Gastrocnemius medialis (tissue), 4 donors: ENCODE data around the gene IL9. TPM values are rescaled to one million over a fixed set of nuclear protein-coding genes. Genes with fewer than 3 reads are reported as not detected.
"Not testable (repeated sequence)": the region's sequence is repeated elsewhere in the genome, so short reads cannot be mapped to it uniquely, and the experiment has no call there.

Experiments
- ATAC-seq, 2 donors: fragments of 150-250 bp; one replicate each; pipeline ENCODE4 v1.9.1; 2016
- DNase-seq, 2 donors: peaks; one replicate each; pipeline ENCODE4 v3.0.0-alpha.2; 2019
- H3K27ac ChIP-seq, 4 donors: fragments of 200-600 bp; sonication (generic); 1 replicate in 1 of 4; 2 replicates in 3 of 4; pipeline ENCODE4 v1.5.1; 2016 to 2018; ENCODE audit warnings: mild to moderate bottlenecking in 2 of 4, moderate library complexity in 1 of 4
- H3K27me3 ChIP-seq, 3 donors: fragments of 200-600 bp; sonication (generic) in 2 of 3; 1 replicate in 1 of 3; 2 replicates in 2 of 3; pipeline versions ENCODE4 v1.5.1 to v1.6.0; 2016 to 2019; ENCODE audit warnings: mild to moderate bottlenecking in 1 of 3, moderate library complexity in 1 of 3
- H3K36me3 ChIP-seq, 2 donors: fragments of 200-600 bp; sonication (generic) in 1 of 2; one replicate each; pipeline ENCODE4 v1.5.1; 2017 to 2018
- H3K4me1 ChIP-seq, 2 donors: fragments of 200-600 bp; sonication (generic) in 1 of 2; one replicate each; pipeline ENCODE4 v1.5.1; 2016 to 2017; ENCODE audit warnings: mild to moderate bottlenecking in 2 of 2
- H3K4me3 ChIP-seq, 4 donors: fragments of 200-600 bp; sonication (generic) in 3 of 4; 1 replicate in 1 of 4; 2 replicates in 3 of 4; pipeline ENCODE4 v1.5.1; 2016 to 2019; ENCODE audit warnings: mild to moderate bottlenecking in 2 of 4
- H3K9me3 ChIP-seq, 3 donors: fragments of 200-600 bp; sonication (generic) in 2 of 3; 1 replicate in 1 of 3; 2 replicates in 2 of 3; pipeline ENCODE4 v1.5.1; 2016 to 2019
- POLR2A ChIP-seq, 2 donors: fragments of 450-650 bp; IDR thresholded peaks; one replicate each; pipeline ENCODE4 v1.6.1; 2017; ENCODE audit warnings: antibody characterized with exemption in 2 of 2, mild to moderate bottlenecking in 2 of 2, moderate library complexity in 2 of 2
- in situ Hi-C, 4 donors: fragments of 200-750 bp; cut with MboI; loops; one replicate each; pipeline versions ENCODE4 v1.15.0 to v1.8.0; 2017; ENCODE audit warnings: low sequenced_read_pairs in 4 of 4
- intact Hi-C: fragments of 100-400 bp; cut with DNase I; formaldehyde crosslinking; loops from one replicate; pipeline ENCODE4 v1.15.1; 2023; ENCODE audit warnings: low total_unique reads
- total RNA-seq, 4 donors: library from RNA; depleted of rRNA; stranded (reverse); fragments of >200 nt; gene quantifications; one replicate each; pipeline versions ENCODE4 v1.1.0 to v1.2.3, GENCODE V29; 2016
- TF ChIP-seq, protein P1 (sequence below), 5 experiments: fragments of 450-650 bp in 3 of 5; fragments of 200-600 bp in 2 of 5; sonication (generic) in 2 of 5; IDR thresholded peaks in 4 of 5; conservative IDR thresholded peaks in 1 of 5; 1 replicate in 4 of 5; 2 replicates in 1 of 5; pipeline ENCODE4 v1.5.1; 2016 to 2019; ENCODE audit warnings: antibody characterized with exemption in 5 of 5, mild to moderate bottlenecking in 3 of 5, moderate library complexity in 3 of 5

The IL9 gene
- total RNA-seq, 4 donors from 2014 or later = not detected

DNA sequence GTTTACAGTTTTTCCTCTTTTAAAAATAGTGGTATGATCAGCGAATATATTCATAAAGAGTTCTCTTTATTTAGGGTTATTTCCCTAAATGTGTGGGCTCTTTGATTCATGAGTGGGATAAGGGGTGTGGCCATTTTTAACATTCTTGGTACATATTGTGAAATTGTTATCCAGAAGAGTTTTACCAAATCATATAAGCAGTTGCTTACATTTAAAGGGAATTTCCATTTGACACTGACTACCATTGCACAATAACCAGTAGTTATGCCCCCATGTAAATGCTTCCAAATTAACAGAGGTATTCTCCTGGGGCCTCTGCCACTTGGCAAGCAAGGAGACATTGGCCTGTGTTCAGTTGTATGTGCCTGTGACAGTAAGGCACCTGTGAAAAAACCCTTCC, 34.0 kb downstream of the IL9 start:
- in situ Hi-C loops = no loop called here
- ATAC-seq = no peak
- intact Hi-C loops = loop anchor here (10.0 kb wide), 1 partner anchor 1613 kb away; no protein-coding TSS in a partner anchor

DNA sequence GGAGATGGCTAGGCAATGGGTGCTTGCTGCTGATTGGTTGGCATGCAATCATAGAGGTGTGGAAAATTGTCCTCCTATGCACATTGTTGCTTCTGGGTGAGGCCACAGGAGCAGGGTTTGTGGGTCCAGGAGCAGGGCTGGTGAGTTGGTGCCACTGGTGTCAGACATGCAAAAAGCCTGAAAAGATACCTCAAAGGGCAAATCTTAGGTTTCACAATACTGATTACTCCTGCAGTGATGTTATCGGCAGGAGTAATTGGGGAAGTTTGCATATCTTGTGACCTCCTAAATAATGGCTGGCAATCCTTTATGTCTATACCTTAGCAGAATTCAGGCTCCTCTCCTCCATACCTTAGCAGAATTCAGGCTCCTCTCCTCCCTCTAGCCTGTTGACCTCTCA, 36.0 kb downstream of the IL9 start:
- no peak overlapping the region for H3K4me3 ChIP-seq
- in situ Hi-C loops = no loop called here
- no peaks in the 10 kb centered on the region for H3K4me1 ChIP-seq

More for the DNA sequence above, 34.0 kb downstream of the IL9 start:
- Histone ChIP-seq H3K36me3 (no peaks in the 10 kb centered on the region), H3K4me3 (no peak overlapping the region), H3K27ac (no peak overlapping the region), H3K9me3 (no peaks in the 10 kb centered on the region), H3K4me1 (no peaks in the 10 kb centered on the region), H3K27me3 (no peaks in the 10 kb centered on the region)
- no peak for TF ChIP-seq POLR2A (IDR thresholded peaks at IDR 0.05)
- TF ChIP-seq, protein P1, sequence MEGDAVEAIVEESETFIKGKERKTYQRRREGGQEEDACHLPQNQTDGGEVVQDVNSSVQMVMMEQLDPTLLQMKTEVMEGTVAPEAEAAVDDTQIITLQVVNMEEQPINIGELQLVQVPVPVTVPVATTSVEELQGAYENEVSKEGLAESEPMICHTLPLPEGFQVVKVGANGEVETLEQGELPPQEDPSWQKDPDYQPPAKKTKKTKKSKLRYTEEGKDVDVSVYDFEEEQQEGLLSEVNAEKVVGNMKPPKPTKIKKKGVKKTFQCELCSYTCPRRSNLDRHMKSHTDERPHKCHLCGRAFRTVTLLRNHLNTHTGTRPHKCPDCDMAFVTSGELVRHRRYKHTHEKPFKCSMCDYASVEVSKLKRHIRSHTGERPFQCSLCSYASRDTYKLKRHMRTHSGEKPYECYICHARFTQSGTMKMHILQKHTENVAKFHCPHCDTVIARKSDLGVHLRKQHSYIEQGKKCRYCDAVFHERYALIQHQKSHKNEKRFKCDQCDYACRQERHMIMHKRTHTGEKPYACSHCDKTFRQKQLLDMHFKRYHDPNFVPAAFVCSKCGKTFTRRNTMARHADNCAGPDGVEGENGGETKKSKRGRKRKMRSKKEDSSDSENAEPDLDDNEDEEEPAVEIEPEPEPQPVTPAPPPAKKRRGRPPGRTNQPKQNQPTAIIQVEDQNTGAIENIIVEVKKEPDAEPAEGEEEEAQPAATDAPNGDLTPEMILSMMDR (IDR thresholded peaks at IDR 0.05 in 4 of 5, conservative IDR thresholded peaks at IDR 0.05 in 1 of 5) = no peak
- DNase-seq = no peak

DNA sequence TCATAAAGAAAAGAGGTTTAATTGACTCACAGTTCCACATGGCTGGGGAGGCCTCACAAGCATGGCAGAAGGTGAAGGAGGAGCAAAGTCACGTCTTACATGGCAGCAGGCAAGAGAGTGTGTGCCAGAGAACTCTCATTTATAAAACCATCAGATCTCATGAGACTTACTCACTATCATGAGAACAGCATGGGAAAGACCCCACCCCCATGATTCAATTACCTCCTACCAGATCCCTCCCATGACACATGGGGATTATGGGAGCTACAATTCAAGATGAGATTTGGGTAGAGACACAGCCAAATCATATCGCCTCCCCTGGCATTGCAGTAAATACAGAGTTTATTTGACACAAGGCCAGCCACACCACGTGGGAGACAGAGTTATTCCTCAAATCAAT, 36.5 kb downstream of the IL9 start:
- H3K36me3 ChIP-seq, in situ Hi-C loops: not testable (repeated sequence)

More for the DNA sequence above, 36.0 kb downstream of the IL9 start:
- TF ChIP-seq, protein P1 (IDR thresholded peaks at IDR 0.05 in 4 of 5, conservative IDR thresholded peaks at IDR 0.05 in 1 of 5) = no peak
- no peak for TF ChIP-seq POLR2A (IDR thresholded peaks at IDR 0.05)
- Histone ChIP-seq H3K9me3 (no peaks in the 10 kb centered on the region), H3K27ac (no peak overlapping the region), H3K36me3 (no peaks in the 10 kb centered on the region), H3K27me3 (no peaks in the 10 kb centered on the region)
- intact Hi-C loops = loop anchor here (10.0 kb wide), 1 partner anchor 1615 kb away; no protein-coding TSS in a partner anchor
- ATAC-seq (no peak), DNase-seq (no peak)

DNA sequence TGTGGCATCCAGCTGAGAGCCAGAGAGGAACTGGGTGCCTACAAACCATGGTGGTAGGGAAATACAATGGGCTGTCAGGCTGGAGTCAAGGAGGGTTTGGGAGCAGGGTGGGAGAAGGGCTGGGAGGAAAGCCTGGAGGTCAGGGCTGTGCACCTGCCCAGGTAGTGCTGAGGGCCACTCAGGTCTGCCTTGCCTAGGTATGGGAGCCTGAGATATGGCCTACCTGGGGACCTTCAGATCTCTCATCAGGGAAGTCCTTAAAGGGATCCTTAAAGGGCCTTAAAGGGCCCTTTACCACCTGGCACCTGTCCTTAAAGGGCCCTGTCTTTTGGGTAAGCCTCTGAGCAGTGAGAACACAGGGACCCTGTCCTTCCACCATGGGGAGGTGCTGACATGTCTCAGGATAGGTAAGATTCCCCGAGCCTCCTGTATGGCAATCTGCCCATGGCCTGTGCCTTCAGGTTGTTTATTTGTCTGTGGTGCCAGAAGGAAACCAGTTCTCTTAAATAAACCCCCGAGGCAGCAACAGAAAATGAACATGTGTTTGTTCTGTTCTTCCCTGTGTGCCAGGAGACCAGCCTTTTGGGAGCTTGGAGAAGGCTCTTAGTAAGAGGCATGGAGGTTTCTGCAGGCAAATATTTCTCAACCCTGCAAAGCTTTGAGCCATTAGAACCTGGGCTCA, 37.9 kb downstream of the IL9 start:
- DNase-seq (no peak), ATAC-seq (no peak)
- no peak overlapping the region for H3K27ac ChIP-seq
- H3K9me3 ChIP-seq = no peaks in the 10 kb centered on the region
- intact Hi-C loops = no loop called here
- H3K4me3 ChIP-seq = no peak overlapping the region
- H3K36me3 ChIP-seq = no peaks in the 10 kb centered on the region
- no peaks in the 10 kb centered on the region for H3K4me1 ChIP-seq
- in situ Hi-C loops = no loop called here
- TF ChIP-seq POLR2A (IDR thresholded peaks at IDR 0.05) = no peak
- TF ChIP-seq, protein P1 (IDR thresholded peaks at IDR 0.05 in 4 of 5, conservative IDR thresholded peaks at IDR 0.05 in 1 of 5) = no peak
- no peaks in the 10 kb centered on the region for H3K27me3 ChIP-seq

More for the DNA sequence above, 36.5 kb downstream of the IL9 start:
- H3K9me3 ChIP-seq, ATAC-seq, H3K27me3 ChIP-seq, DNase-seq, H3K4me1 ChIP-seq, intact Hi-C loops, H3K27ac ChIP-seq, H3K4me3 ChIP-seq: not testable (repeated sequence)

DNA sequence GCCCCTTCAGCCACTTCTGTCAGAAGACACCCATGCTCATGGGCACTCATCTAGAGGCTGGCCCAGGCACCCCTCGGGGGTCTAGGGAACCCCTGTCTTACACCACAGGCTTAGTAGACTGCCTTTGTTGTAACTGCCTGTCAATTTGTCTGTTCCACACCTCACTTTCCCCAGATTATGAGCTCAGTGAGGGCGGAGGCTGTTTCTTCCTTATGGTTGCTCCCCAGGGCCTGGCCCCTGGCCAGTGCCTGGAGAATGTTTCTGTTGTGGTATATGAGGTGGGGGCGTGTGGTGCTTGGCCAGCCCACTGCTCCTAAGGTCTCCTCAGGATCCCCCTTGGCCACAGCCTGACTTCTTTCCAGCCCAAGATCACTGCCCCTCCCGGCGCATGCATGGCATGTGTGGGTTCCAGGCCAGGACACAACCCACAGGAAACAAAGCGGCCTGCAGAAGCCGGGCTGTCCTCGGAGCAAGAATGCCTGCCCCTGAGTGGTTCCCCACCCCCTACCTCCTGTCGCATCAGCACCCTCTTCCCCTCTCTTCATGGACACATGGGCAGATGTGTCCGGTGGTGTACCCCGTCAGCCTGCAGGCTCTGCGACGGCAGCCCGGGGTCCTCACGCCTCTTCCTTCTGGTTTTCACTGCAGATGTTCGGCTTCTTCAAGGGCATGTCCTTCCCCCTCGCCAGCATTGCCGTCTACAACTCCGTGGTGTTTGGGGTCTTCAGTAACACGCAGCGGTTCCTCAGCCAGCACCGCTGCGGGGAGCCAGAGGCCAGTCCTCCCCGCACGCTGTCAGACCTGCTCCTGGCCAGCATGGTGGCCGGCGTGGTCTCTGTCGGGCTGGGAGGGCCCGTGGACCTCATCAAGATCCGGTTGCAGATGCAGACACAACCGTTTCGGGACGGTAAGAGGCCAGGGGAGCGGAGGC, 43.5 kb downstream of the IL9 start:
- intact Hi-C loops = no loop called here
- H3K4me3 ChIP-seq = no peak overlapping the region
- TF ChIP-seq POLR2A (IDR thresholded peaks at IDR 0.05) = no peak
- TF ChIP-seq, protein P1 (IDR thresholded peaks at IDR 0.05 in 4 of 5, conservative IDR thresholded peaks at IDR 0.05 in 1 of 5) = no peak
- H3K9me3 ChIP-seq = no peaks in the 10 kb centered on the region
- no peaks in the 10 kb centered on the region for H3K4me1 ChIP-seq
- in situ Hi-C loops = no loop called here
- no peak for DNase-seq
- H3K27ac ChIP-seq = no peak overlapping the region
- no peaks in the 10 kb centered on the region for H3K36me3 ChIP-seq
- no peaks in the 10 kb centered on the region for H3K27me3 ChIP-seq
- ATAC-seq = no peak
